ENCODE measurements around the gene CLEC7A.
A peak's percentile ranks its signal among the peaks of the same experiment; 100 is the strongest.

The CLEC7A gene

DNA sequence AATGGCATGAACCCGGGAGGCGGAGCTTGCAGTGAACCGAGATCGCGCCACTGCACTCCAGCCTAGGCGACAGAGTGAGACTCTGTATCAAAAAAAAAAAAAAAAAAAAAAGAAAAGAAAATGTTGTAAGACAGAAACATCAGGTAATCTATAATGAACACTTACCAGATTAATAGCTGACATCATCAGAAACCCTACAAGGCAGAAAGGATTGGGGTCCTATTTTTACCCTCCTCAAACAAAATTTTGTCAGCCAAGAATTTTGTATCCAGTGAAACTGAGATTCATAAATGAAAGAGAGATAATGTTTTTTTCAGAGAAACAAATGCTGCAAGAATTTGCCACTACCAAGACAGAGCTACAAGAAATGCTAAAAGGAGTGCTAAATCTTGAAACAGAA lies 45.3 kb downstream of the CLEC7A start:
- H3K4me1 ChIP-seq (ENCODE audit: control insufficient read depth in 1 of 2, insufficient read depth in 1 of 2, low read depth in 1 of 2, low read length in 1 of 2): peaks cover 37 to 38% of the 10 kb centered on the region in 2 experiments
- TF ChIP-seq, protein P1, sequence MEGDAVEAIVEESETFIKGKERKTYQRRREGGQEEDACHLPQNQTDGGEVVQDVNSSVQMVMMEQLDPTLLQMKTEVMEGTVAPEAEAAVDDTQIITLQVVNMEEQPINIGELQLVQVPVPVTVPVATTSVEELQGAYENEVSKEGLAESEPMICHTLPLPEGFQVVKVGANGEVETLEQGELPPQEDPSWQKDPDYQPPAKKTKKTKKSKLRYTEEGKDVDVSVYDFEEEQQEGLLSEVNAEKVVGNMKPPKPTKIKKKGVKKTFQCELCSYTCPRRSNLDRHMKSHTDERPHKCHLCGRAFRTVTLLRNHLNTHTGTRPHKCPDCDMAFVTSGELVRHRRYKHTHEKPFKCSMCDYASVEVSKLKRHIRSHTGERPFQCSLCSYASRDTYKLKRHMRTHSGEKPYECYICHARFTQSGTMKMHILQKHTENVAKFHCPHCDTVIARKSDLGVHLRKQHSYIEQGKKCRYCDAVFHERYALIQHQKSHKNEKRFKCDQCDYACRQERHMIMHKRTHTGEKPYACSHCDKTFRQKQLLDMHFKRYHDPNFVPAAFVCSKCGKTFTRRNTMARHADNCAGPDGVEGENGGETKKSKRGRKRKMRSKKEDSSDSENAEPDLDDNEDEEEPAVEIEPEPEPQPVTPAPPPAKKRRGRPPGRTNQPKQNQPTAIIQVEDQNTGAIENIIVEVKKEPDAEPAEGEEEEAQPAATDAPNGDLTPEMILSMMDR (IDR thresholded peaks at IDR 0.05): no peak

GRCh38 chr12:10082117-10082874 lies 47.7 kb downstream of the CLEC7A start:
- Histone ChIP-seq H3K4me3 (ENCODE audit: low read depth in 1 of 2, low read length in 1 of 2) (no peak overlapping the region), H3K9me3 (no peaks in the 10 kb centered on the region), H3K4me1 (ENCODE audit: control insufficient read depth in 1 of 2, insufficient read depth in 1 of 2, low read depth in 1 of 2, low read length in 1 of 2) (peaks cover 29 to 35% of the 10 kb centered on the region in 2 experiments), H3K27ac (peak overlapping the region; percentile 42), H3K27me3 (no peaks in the 10 kb centered on the region), H3K36me3 (no peaks in the 10 kb centered on the region)
- TF ChIP-seq, protein P1 (IDR thresholded peaks at IDR 0.05): no peak

More for the DNA sequence above, 45.3 kb downstream of the CLEC7A start:
- Histone ChIP-seq H3K27me3 (no peaks in the 10 kb centered on the region), H3K36me3 (no peaks in the 10 kb centered on the region), H3K4me3 (ENCODE audit: low read depth in 1 of 2, low read length in 1 of 2) (no peak overlapping the region), H3K27ac (no peak overlapping the region), H3K9me3 (no peaks in the 10 kb centered on the region)

DNA sequence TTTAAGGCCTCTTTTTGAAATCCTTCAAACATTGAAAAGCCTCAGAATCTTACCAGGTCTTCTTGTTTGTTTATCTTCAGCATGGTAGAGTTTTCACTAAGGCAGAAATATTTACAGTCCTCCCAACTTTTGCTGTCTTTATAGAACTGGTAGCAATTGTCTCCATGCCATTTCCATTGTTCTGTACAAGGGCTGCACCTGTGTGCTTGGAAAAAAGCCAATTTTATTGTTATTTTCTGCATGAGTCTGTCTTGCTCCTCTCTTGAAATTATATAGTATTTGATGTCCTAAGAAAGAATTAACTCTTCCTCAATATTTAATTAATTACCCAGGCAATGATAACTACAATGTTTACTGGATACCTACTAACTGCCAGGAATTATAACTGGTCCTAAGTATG lies 54.5 kb downstream of the CLEC7A start:
- Histone ChIP-seq H3K4me3 (ENCODE audit: low read depth in 1 of 2, low read length in 1 of 2) (no peak overlapping the region), H3K4me1 (ENCODE audit: control insufficient read depth in 1 of 2, insufficient read depth in 1 of 2, low read depth in 1 of 2, low read length in 1 of 2) (peaks cover 17 to 21% of the 10 kb centered on the region in 2 experiments), H3K9me3 (no peaks in the 10 kb centered on the region), H3K27ac (no peak overlapping the region), H3K36me3 (no peaks in the 10 kb centered on the region), H3K27me3 (no peaks in the 10 kb centered on the region)
- TF ChIP-seq, protein P1 (IDR thresholded peaks at IDR 0.05): no peak

GRCh38 chr12:10073261-10073660 lies 56.7 kb downstream of the CLEC7A start:
- H3K4me1 ChIP-seq (ENCODE audit: control insufficient read depth in 1 of 2, insufficient read depth in 1 of 2, low read depth in 1 of 2, low read length in 1 of 2): peaks cover 28 to 31% of the 10 kb centered on the region in 2 experiments
- TF ChIP-seq, protein P1 (IDR thresholded peaks at IDR 0.05): no peak
- H3K27ac ChIP-seq: peak overlapping the region; percentile 94
- H3K9me3 ChIP-seq: no peaks in the 10 kb centered on the region
- no peaks in the 10 kb centered on the region for H3K27me3 ChIP-seq
- H3K36me3 ChIP-seq: no peaks in the 10 kb centered on the region
- H3K4me3 ChIP-seq (ENCODE audit: low read depth in 1 of 2, low read length in 1 of 2): no peak overlapping the region

- Histone ChIP-seq H3K9me3 (no peaks in the 10 kb centered on the region), H3K4me1 (ENCODE audit: control insufficient read depth in 1 of 2, insufficient read depth in 1 of 2, low read depth in 1 of 2, low read length in 1 of 2) (peaks cover 39 to 42% of the 10 kb centered on the region in 2 experiments), H3K27me3 (no peaks in the 10 kb centered on the region), H3K4me3 (ENCODE audit: low read depth in 1 of 2, low read length in 1 of 2) (no peak overlapping the region), H3K36me3 (no peaks in the 10 kb centered on the region), H3K27ac (peak overlapping the region; percentile 94)
- TF ChIP-seq, protein P1 (IDR thresholded peaks at IDR 0.05): no peak
Measured at GRCh38 chr12:10072131-10072530, 57.9 kb downstream of the CLEC7A start.
